ENCODE data around the gene LTF. TPM values are rescaled to one million over a fixed set of nuclear protein-coding genes. Genes with fewer than 3 reads are reported as not detected.

LTF gene
- total and polyA plus RNA-seq, 2 donors (not counting 1 experiment from before 2014, with no cell fraction given) = 0.22 TPM; not detected in 1

DNA sequence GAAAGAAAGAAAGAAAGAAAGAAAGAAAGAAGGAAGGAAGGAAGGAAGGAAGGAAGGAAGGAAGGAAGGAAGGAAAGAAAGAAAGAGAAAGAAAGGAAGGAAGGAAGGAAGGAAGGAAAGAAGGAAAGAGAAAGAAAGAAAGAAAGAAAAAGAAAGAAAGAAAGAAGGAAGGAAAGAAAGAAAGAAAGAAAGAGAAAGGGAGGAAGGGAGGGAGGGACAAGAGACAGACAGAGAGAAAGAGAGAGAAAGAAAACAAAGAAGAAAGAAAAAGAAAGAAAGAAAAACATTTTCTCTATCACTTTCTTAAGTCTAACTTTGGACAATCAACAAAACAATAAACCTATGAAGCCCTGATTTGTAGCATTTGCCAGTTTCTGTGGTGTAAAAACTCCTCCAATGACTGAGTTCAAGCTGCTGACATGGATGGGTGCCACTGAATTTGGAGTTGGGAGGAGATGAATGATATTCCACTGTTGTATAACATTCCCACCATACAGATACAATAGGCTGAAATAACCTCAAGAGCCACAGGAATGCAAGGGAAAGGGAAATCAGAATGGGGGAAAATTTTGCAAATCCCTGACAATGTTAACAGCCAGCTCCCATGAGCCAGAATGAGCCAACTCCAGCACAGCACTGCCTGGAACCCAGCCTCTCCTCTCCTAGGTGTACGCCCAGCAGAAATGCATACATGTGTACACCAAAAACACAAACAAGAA, 18.1 kb upstream of the LTF start:
- Histone ChIP-seq H3K4me2 (replicated peaks; ENCODE audit: low read depth, low read length, poor library complexity, severe bottlenecking) (no peak overlapping the region), H3K27me3 (replicated peaks in 1 of 4; ENCODE audit: control extremely low read depth in 1 of 4, control insufficient read depth in 3 of 4, insufficient read depth in 4 of 4, low read length in 3 of 4) (peaks cover 0 to 13% (median 7%) of the 10 kb centered on the region in 4 experiments), H3K4me1 (ENCODE audit: control insufficient read depth in 2 of 2, insufficient read depth in 2 of 2, low read length in 2 of 2) (no peaks in the 10 kb centered on the region), H3K4me3 (ENCODE audit: control extremely low read depth in 1 of 5, extremely low read depth in 1 of 5, insufficient read depth in 1 of 5, low read depth in 2 of 5, low read length in 4 of 5) (no peak overlapping the region), H4K20me1 (ENCODE audit: control insufficient read depth, insufficient read depth, low read length, poor library complexity, severe bottlenecking) (no peaks in the 10 kb centered on the region), H3K27ac (ENCODE audit: low read length in 2 of 2) (no peak overlapping the region), H3K9ac (ENCODE audit: low read length) (no peak overlapping the region), H3K79me2 (ENCODE audit: control insufficient read depth, insufficient read depth, low read length) (no peaks in the 10 kb centered on the region), H3K9me3 (ENCODE audit: control extremely low read depth in 1 of 3, control insufficient read depth in 2 of 3, insufficient read depth in 1 of 3, low read length in 2 of 3) (no peaks in the 10 kb centered on the region), H3K36me3 (replicated peaks in 1 of 2; ENCODE audit: control extremely low read depth in 1 of 2, control insufficient read depth in 1 of 2, extremely low read depth in 1 of 2, insufficient read depth in 2 of 2, low read length in 1 of 2) (no peaks in the 10 kb centered on the region), H2AFZ (ENCODE audit: insufficient read depth, low read depth, low read length, poor library complexity, severe bottlenecking) (no peak overlapping the region)
- ChIA-PET CTCF (interaction anchor here (0.9 to 3.0 kb wide), 3 partner anchors 56 to 76 kb away, joined by 3 to 15 read pairs (median 4); no protein-coding TSS in a partner anchor), POLR2A (no interaction called here)
- H3K9me3 Mint-ChIP-seq (ENCODE audit: insufficient read depth) = no peaks in the 10 kb centered on the region
- DNase-seq (no peak), ATAC-seq (ENCODE audit: low read depth) (no peak)
- no CpG with 5 or more reads among the region's 1 CpG for WGBS (ENCODE audit: insufficient coverage)
- no peaks in the 10 kb centered on the region for H3K4me1 Mint-ChIP-seq
- H3K4me3 Mint-ChIP-seq = no peak overlapping the region
- H3K27me3 Mint-ChIP-seq = peaks cover 21% of the 10 kb centered on the region
- TF ChIP-seq, protein P1, sequence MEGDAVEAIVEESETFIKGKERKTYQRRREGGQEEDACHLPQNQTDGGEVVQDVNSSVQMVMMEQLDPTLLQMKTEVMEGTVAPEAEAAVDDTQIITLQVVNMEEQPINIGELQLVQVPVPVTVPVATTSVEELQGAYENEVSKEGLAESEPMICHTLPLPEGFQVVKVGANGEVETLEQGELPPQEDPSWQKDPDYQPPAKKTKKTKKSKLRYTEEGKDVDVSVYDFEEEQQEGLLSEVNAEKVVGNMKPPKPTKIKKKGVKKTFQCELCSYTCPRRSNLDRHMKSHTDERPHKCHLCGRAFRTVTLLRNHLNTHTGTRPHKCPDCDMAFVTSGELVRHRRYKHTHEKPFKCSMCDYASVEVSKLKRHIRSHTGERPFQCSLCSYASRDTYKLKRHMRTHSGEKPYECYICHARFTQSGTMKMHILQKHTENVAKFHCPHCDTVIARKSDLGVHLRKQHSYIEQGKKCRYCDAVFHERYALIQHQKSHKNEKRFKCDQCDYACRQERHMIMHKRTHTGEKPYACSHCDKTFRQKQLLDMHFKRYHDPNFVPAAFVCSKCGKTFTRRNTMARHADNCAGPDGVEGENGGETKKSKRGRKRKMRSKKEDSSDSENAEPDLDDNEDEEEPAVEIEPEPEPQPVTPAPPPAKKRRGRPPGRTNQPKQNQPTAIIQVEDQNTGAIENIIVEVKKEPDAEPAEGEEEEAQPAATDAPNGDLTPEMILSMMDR (IDR thresholded peaks at IDR 0.05) = no peak
- TF ChIP-seq EZH2 (IDR thresholded peaks at IDR 0.05; ENCODE audit: borderline replicate concordance, insufficient read depth, low read depth, low read length, poor library complexity, severe bottlenecking) = no peak
- intact Hi-C loops (cut with micrococcal nuclease) = loop anchor here (10.0 kb wide), 1 partner anchor 212 kb away; the partner anchor contains the start of gene ALS2CL
- H3K27ac Mint-ChIP-seq = no peak overlapping the region

DNA sequence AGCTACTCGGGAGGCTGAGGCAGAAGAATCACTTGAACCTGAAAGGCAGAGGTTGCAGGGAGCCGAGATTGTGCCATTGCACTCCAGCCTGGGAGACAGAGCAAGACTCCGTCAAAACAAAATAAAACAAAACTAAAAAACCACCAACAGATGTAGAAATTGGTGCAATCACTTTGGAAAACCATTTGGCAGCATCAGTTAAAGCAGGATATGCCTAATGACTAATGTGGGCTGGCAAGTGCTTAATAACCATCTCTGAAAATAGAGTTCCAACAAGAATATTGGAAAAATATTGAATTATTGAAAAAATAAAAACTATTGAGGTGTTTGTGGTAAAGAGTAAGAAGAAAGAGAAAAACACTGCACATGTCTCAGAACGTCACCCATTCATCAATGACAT, 16.9 kb upstream of the LTF start:
- H3K27me3 Mint-ChIP-seq = peaks cover 26% of the 10 kb centered on the region
- H3K79me2 ChIP-seq (ENCODE audit: control insufficient read depth, insufficient read depth, low read length) = no peaks in the 10 kb centered on the region
- no peak overlapping the region for H3K4me2 ChIP-seq (replicated peaks; ENCODE audit: low read depth, low read length, poor library complexity, severe bottlenecking)
- H3K36me3 ChIP-seq (replicated peaks in 1 of 2; ENCODE audit: control extremely low read depth in 1 of 2, control insufficient read depth in 1 of 2, extremely low read depth in 1 of 2, insufficient read depth in 2 of 2, low read length in 1 of 2) = no peaks in the 10 kb centered on the region
- H3K4me3 Mint-ChIP-seq = no peak overlapping the region
- no peak for ATAC-seq (ENCODE audit: low read depth)
- no peaks in the 10 kb centered on the region for H3K4me1 Mint-ChIP-seq
- ChIA-PET POLR2A (no interaction called here), CTCF (no interaction called here)
- H2AFZ ChIP-seq (ENCODE audit: insufficient read depth, low read depth, low read length, poor library complexity, severe bottlenecking) = no peak overlapping the region
- WGBS (ENCODE audit: insufficient coverage) = 100% methylated on average over 1 of the region's 4 CpGs
- H3K9ac ChIP-seq (ENCODE audit: low read length) = no peak overlapping the region
- H3K27ac Mint-ChIP-seq = no peak overlapping the region
- no peak for TF ChIP-seq EZH2 (IDR thresholded peaks at IDR 0.05; ENCODE audit: borderline replicate concordance, insufficient read depth, low read depth, low read length, poor library complexity, severe bottlenecking)
- TF ChIP-seq, protein P1 (IDR thresholded peaks at IDR 0.05) = no peak
- H3K9me3 ChIP-seq (ENCODE audit: control extremely low read depth in 1 of 3, control insufficient read depth in 2 of 3, insufficient read depth in 1 of 3, low read length in 2 of 3) = no peaks in the 10 kb centered on the region
- DNase-seq = no peak
- no peak overlapping the region for H3K4me3 ChIP-seq (ENCODE audit: control extremely low read depth in 1 of 5, extremely low read depth in 1 of 5, insufficient read depth in 1 of 5, low read depth in 2 of 5, low read length in 4 of 5)
- no peaks in the 10 kb centered on the region for H3K9me3 Mint-ChIP-seq (ENCODE audit: insufficient read depth)
- no peaks in the 10 kb centered on the region for H3K4me1 ChIP-seq (ENCODE audit: control insufficient read depth in 2 of 2, insufficient read depth in 2 of 2, low read length in 2 of 2)
- H3K27me3 ChIP-seq (replicated peaks in 1 of 4; ENCODE audit: control extremely low read depth in 1 of 4, control insufficient read depth in 3 of 4, insufficient read depth in 4 of 4, low read length in 3 of 4) = peaks cover 0 to 14% (median 6%) of the 10 kb centered on the region in 4 experiments
- no peak overlapping the region for H3K27ac ChIP-seq (ENCODE audit: low read length in 2 of 2)
- intact Hi-C loops (cut with micrococcal nuclease) = loop anchor here (10.0 kb wide), 1 partner anchor 213 kb away; the partner anchor contains the start of gene ALS2CL
- no peaks in the 10 kb centered on the region for H4K20me1 ChIP-seq (ENCODE audit: control insufficient read depth, insufficient read depth, low read length, poor library complexity, severe bottlenecking)
